ENCODE measurements around the gene HOXA3.

Gene HOXA3

DNA sequence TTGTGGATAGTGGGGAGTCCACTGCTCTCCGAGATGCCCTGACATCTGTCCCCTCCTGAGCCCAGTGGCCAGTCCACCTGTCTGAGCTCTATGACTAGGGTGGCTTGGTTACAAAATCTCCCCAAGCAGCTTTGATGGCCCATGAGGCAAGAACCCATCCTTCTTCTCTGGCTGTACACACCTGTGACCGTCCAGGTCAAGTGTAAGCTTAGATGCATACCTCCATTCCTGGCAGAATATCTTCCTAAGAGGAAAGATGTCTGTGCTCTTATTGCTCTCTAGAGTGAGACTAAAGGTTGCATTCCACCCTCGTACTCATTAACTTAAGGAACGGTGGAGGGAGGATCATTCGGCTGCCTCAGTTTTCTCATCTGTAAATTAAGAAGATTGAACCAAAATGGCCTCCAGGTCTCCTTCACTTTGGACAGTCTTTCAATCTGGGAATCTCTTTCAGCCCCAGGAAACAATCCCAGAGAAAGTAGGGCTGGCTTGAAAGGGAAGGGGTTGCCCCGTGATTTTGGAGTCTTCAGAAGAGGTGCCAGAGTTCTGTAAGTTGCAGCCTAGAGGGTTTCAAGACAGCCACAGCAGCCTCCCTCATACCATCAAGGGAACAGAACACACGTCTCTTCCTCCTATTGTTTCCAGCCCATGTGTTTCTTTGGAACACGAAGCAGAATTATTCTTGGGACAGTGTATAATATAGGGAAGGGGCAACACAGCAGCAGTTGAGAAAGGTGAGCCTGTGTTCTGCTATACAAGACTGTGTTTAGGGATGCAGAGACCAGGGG is 27.3 kb downstream of the HOXA3 start:
- no peak for DNase-seq

DNA sequence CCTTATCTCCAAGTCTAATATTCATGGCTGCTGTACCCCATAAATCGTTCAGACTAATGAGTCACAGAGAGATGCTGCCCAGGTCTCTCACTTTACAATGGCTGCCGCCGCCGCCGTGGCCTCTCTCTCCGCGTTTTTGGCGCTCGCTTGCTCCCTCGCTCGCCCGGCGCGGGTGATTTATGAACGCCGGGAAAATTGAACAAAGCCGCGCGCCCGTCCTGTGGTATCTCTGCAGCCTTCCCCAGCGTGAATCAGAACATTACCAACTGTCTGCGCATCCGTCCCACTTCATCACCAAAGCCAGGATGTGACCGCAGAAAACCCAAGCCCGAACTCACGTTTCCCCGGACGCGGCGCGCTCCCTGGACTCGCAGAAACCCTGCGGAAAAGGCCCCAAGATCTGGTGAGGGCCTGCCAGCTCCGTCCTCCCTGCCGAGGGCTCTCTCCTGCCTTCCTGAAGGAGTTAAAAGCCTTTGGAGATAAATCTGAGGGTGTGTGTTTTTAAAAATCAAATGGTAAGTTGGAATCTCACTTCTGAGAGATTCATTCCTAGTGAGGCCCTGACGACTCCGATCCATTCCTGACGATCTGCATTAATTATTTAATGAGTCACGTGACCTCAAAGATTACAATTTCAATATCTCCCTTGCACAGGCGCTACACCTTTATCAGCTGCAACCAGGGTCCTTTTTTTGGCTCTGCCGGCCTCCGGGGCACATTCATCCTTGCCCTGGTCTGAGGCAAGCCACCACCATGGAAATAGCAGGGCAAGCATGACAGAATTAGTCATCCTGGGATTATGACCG is 28.1 kb downstream of the HOXA3 start:
- DNase-seq: no peak

DNA sequence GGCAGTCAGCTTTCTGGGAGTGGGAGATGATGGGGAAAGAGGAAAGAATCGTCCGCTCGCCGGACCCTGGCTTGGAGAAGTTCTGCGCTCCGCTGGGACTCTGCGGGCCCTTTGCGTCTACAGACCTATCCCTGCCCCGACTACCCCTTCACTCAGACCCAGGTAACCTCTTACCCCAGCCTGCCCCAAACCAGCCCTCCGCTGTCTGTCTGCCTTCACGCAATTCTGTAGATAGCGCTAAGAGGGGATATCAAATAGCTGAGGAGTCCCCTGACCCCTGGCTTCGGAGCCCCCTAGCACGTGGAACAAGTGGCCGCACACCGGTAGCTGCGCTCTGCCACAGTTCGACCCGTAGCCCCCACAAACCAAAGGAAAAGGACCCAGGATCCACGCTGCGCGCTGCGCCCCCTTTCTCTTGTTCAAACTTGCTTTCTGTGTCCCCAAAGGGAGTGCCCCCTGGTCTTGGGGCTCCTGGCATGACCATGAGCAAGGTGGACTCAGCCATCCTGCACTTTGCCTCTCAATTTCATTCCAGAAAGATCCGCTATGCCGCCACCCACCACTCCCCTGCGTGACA is 28.8 kb downstream of the HOXA3 start:
- DNase-seq: no peak

DNA sequence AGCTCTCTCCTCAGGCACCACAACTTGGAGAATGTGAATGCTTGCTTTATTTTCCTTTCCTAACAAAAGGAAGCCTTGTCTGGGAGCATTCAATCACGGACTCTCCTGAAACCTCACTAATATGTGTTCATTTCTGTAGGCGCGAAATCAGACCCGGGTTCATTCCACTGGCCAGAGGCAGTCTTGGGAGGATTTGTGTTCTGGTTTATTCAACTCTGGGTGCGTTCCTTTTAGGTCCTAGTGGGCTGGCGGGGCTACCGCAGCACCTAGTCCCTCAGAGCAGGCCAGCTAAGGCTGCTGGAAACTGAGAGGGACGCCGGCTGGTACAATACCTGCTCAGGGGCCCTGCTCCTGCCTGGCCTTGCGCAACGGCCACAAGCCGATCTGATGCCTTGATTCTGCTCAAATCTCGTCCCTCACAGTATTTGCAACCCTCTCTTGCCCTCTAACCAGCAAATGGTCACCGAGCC is 29.3 kb downstream of the HOXA3 start:
- no peak for DNase-seq

DNA sequence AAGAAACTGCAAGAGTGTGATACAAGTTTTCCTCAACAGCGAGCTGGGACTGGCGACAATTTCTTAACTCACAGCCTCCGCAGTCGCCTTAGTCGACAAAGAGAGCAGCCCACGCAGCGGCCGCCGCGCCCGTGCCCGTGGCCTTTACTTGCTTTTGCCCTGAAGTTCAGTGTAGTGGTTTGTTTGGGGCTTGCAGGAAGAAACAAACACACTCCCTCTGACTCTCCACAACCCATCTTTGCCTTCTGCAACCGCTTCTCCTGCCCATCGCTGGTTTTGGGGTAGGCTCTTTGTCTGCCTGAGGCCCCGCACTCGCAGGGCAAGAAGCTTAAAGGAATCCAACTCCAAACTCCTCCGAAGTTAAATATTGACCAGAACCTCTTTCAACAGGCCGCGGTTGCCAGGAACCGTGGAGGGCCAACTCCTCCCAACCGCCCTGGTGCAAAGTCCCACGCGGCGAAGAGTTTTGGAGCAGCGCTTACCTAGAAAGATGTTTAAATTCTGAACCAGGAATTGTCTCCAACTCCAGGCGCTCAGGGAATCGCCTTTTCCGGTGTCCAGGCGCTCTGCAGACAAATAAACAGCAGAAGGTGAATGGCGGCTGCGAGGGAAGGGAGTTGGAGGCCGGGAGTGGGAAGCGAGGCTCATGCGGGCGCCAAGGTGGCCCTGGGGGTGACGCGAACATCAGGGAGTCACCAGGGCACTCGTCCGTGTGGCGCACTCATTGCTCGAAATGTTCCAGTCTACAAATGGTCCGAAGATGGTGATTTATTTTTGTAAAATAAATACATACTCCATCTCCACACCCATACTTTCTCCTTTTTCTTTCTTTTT is 30.1 kb downstream of the HOXA3 start:
- DNase-seq: no peak

DNA sequence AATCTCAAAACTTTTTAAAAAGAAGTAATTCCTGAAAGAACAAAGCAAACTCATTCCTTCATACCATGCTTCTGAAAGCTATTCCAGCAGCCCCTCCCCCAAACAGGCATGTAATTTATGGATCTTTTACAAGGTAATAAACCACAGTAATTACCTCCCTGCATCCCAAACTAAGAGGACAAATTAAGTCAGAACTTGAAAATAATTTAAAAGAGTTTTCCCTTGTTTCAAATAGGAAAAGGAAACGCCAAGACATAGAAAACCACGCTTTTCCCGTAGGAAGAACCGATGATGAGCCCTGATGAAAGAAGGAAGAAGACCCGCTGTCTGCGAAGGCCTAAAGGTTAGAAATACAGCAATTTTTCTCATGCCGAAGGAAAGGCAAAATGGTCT is 30.7 kb downstream of the HOXA3 start:
- no peak for DNase-seq

DNA sequence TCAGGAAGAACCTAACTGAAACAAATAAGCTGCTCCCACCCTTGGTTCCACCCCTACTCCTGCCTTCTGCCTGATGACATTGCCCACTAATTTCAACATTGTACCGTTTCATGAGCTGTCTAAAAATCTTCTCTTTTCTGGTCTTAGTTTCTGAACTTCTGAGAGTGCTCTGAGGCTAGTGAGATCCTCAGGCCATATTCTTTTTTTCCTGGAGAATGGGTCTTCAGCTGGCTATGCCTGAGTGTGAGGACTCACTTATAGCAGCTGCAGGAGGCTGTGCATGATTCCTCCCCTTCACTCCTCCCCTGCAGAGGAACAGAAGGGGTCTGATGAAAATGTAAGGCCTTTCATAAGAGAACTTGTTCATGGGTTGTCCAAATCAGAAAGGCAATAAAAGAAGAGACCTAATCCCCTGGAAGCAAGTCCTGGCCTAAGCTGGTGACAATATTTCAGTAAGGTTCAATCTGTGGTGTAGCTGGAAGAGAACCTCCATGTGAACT is 32.9 kb downstream of the HOXA3 start:
- no peak for DNase-seq

DNA sequence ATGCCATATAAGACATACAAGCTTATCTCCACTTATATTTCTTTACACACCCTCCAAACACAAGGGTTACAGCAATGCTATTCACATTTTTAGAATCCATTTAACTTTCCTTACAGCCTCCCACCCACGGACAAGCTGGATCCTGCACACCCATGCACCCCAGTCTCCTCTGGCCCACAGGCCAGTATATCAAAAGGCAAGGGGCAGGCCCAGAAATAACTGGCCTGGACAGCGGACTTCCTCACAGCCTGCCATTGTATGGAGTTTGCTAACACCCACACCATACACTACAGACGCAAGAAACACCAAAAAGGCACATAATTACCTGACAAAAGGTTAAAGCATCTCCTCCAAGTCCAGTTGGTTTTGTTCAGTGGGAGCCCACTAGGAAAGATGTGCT is 33.8 kb downstream of the HOXA3 start:
- no peak for DNase-seq

DNA sequence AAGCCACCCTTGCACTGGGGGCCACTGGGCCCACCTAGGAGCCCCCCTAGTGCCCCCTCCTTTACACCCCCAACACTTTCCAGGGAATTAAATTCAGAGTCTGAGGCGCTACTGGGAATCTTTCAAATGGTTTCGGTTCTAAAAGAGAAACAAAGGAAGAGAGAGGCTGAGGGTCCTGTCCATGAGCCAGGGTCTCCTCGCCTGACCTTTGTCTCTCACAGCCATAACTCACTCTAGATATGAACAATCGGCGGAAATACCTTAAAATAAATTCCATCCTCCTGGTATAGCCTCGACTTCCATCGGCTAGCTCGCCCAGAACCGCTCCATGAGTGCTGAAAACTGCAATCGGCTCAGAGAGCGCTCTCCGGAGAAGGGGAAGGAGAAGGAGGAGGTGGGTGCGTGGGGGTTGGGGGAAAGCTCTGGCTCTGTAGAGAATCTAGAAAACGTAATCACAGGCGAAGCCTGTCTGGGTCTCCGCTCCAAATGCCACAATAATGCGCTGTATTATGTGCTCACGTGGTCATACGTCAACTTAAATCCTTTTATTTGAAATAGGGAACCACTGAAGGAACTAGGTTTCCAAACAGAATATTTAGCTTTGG is 34.4 kb downstream of the HOXA3 start:
- DNase-seq: no peak

DNA sequence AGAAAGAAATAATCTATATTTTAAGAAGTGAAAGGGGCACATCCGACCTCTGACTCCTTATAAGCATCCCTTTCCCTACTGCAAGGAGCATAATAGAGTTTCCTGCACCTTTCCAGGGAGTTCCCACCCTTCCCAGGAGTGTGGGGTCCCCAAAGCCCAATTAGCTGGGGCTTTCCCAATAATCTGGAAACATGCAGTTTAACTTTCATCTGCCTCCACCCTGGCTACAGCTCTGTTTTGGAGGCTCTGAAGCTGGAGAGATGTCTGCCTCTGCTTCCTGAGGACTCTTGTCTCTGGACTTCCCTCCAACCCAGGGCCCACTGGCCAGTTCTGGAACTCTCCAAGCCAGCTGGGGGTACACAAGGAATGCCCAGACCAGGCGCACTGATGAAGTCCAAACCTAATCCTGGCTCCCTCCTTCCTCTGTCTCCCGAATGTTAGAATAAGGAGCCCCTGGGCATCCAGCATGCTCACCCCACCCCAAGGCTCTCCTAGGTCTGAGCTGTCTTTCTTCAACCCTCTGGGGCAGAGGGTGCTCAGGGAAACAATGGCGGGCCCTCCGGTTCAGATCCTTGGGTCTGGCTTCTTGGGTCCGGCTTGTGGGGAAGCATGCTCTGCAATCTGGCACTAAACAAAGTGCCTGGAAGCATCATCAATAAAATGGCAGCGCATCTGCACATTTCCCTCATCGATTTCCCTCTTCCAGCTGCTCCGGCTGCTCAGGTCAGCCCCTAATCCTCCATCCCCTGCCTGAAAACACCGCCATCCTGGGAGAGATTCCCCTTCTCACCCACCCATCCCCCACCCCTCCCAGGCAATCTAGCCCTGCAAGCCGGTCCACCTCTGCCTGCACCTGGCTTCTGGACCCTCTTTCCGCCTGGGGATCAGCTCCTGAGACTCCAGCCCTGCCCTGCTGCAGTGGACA is 35.2 kb downstream of the HOXA3 start:
- DNase-seq: no peak

DNA sequence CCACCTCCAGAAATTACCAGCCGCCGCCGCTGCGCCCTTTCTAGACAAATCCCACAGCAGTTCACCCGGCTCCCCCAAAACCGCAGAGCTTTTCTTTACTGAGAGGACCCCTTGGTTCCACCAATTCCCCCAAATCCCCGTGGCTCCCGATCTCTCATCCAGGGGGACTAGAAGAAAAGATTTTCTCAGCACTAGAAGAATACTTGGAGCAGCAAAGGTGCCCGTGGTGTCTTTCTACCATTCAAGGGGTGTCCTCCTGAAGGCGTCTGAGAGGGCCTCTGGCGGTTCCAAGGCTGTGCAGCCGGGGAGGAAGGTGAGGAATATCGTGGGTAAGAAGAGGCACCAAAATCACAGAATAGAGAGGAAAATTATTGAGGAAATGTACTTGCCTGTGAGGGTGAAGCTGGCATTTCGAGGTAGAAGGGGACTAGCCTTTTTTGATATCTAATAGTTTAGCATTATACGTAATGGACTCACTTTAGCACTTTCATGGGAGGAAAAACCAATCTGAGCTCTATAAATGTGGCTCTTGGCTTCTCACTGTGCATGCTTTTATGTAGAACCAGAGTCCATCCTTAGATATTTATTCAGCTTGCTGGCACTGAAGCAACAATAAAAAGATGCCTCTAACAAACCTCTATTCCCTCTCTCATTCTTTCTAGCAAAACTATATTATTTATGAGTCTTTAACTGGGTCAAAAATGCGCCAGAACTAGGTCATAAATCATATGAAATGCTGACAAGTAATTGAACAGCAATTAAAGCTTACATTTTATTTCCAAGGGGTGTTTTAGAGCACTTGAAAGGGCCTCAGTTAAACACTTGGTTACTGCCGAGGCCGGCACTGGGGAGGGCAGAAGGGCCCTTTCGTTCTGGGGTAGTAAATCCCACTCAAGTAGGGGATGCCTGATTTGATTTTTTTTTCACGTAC is 36.1 kb downstream of the HOXA3 start:
- no peak for DNase-seq

DNA sequence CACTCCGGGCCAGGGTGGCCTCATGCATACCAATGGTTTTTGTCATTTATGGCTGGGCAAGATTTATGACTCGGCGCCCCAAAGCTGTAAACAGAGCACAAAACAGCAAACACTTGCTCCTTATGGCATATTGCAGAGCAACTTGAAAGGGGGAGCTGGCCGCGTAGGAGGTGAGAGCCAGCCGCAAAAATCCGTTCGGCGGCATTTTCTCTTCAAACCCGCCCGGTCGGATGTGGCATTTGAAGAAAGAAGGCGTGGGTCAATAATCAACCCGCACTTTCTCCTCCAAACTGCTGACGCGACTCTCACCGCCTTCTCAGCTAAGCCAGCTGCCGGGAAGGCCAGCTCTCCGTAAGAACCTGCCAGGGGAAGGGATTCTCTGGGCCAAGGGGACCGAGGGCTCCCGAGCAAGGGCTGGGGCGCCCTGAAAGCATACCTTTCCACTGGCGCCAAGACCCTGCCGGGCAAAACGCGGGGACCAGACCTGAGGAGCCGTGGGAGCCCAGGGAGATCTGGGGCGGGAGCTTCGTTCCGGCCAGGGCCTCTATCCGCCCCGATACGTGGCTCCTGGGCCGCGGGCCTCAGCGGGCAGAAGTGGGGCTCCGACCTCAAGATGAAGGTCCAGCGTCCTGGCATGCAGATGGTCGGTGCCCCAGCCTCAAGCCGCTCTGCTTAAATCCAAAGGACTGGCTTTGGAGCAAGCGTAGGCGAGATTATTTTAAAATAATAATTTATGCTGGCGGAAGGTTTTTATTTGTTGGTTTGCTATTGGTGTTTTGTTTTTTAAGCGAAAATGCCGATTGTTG is 37.0 kb downstream of the HOXA3 start:
- DNase-seq: no peak

DNA sequence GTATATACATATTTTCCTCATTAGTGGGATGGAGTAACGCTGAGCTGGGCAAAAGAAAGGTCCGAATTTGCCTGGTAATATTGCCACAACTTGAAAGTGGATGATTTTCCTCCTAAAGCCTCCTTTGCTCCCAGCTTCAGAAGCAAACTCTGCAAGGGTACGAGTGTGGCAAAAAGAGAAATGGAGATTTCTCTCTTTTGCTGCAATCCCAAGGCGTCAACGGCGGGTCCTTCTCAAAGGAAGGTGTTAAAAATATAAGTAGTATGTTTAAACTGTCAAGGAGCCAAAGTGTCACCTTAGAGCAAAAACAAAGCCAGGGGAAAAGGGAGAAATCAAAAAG is 37.5 kb downstream of the HOXA3 start:
- DNase-seq: no peak

DNA sequence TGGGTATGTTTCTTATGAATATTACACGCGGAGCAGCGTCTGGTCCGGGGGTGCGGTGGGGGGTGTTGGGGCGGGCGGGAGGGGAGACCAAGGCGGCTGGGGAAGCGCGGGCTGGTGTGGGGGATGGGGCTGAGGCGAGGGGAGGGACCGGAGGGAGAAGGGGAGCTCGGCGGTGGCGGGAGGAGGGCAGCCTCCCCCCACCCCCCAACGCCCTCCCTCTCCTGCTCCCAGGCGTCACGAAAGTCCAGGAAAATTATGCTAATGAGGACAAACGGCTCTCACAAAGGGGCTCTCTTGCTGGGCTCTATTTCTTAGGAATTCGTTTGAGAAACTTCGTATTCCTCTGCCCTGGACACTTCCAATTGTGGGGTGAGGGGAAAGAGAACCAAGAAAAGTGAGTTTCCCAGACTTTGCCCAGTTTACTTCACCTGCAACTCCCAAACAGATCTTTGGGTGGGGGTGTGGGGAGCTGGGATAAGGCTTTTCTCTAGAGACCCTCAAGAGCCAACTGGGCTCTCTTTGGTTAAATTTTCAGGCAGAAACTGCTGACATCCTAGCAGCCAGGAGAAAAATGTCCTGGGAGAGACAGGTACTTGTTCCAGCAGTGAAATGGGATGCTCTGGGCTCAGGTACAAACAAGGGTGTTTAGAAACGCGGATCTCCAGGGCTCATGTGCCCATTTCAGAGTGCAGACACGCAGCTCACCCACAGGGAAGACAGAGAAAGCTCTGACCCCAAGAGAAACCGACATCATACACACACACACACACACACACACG is 38.2 kb downstream of the HOXA3 start:
- DNase-seq: peak; percentile 34 to 39

DNA sequence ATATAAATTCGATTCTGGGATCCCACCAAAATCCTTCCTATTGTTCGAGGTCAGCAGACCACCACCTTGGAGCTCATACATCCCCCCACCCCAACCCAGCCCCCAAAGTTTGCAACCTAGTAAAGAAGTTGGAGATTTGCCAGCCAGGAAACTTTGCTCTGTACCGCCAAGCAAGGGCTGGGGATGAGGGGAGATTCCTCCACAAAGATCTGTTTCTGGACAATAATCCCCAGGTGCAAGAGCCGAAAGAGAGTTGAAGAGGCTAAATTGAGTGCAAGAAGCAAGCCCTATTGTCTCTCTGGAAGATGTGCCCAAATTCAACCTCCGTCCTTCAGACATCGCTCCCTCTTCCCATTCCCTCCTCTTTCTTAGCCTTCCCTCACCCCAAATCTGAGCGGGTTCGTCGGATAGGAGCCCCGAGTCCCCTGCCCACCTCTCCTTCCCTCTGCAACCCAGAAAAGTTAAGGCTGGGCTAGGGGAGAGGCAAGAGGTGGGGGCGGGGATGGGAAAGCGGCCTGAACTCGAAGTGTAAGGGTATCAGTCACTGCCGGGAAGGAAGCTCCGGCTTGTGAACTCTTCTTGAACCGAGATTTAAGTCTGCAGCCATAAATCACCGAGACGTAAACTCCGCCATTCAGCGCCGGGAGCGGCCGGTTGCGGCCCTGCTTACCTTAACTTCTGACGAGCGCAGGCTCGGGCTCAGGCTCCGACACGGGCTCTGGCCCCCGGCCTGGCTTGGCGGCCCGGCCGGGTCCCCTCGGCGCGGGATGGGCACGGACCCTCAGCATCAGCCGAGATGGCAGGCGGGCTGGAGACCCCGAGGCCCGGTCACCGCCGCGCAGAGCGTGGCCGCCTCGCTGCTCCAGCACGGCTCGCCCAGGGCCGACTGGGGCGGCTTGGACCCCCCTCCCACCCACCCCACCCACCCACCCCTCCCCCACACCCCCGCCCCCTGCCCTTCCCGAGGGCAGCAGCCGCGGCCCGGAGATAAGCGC is 39.1 kb downstream of the HOXA3 start:
- peak in 1 of 2 experiments; percentile 35 for DNase-seq

DNA sequence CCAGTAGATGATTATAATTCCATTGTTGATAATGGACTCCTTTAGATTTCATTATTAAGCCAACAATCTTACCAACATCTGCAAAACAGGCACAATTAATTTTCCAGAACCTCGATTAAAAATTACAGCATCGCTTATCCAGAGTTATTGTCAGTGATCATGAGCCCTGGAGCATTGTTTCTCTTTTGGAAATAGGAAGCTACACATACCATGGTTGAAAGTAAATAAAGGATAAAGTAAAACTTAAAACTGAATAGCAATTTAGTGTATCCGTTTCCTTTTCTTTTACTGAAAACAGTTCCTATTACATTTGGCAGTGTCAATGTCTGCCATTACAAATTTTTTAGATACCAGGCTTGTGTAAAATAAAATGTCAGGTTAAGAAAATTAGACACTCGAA is 40.0 kb downstream of the HOXA3 start:
- DNase-seq: no peak

DNA sequence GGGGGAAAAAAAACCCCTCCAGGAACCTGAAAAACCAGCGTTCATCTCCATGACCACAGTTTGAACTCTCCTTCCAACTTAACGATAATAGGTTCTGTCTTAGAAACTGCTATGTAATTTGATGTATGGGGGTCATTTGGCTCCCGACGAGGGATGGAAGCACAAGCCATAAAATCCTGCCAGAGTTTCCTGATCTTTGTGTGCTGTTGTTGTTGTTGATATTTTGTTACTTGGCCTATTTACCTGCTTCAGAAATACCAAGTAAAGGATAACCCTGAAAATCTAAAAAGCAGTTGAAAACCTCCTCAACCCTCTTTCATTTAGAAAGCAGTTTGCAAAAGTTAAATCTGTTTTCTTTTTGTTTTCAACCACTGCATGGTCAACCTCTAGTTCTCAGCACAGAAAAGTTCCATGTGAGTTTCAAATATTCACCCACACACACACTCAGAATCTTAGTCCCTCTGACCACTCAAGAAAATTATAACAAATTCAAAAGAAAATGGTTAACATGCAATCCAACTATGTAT is 40.6 kb downstream of the HOXA3 start:
- DNase-seq: no peak

Measured in NCI-H2081 (cell line).